HL-60 (cell line): Measurements from ENCODE around the gene NEDD4L.

Experiments used
- GABPA ChIP-seq: IDR thresholded peaks from 2 replicates; pipeline ENCODE4 v1.6.1; 2012; ENCODE audit warnings: low read depth
- POLR2AphosphoS5 ChIP-seq: IDR thresholded peaks from 2 replicates; pipeline ENCODE4 v1.6.1; 2012; ENCODE audit warnings: low read depth
- TF ChIP-seq, protein P1 (sequence below): IDR thresholded peaks from one replicate; pipeline ENCODE4 v1.5.1; 2011; ENCODE audit warnings: low read length, control low read depth, inconsistent platforms; ENCODE audit not compliant: insufficient read depth
- TF ChIP-seq, protein P2 (sequence below): IDR thresholded peaks from 2 replicates; pipeline ENCODE4 v1.6.1; 2012; ENCODE audit warnings: low read depth; ENCODE audit not compliant: insufficient replicate concordance

DNA sequence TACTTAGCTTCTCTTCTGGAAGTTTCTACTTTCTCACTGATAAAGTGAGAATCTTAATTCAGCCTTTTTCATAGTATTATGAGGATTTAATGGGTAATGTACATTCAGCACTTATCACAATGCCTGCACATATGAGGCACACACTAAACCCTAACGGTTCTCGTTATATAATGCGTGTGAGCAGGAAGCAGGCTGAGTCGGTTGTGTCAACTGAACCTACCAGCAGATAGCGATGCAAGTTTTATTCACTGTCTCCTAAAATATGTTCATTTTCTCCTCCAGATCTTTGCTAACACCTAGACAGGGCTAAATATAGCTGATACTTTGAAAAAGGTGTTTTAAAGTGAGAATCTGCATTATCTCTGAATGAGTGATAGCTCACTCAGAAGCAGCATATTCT is 383.3 kb downstream of the NEDD4L start:
- TF ChIP-seq, protein P1, sequence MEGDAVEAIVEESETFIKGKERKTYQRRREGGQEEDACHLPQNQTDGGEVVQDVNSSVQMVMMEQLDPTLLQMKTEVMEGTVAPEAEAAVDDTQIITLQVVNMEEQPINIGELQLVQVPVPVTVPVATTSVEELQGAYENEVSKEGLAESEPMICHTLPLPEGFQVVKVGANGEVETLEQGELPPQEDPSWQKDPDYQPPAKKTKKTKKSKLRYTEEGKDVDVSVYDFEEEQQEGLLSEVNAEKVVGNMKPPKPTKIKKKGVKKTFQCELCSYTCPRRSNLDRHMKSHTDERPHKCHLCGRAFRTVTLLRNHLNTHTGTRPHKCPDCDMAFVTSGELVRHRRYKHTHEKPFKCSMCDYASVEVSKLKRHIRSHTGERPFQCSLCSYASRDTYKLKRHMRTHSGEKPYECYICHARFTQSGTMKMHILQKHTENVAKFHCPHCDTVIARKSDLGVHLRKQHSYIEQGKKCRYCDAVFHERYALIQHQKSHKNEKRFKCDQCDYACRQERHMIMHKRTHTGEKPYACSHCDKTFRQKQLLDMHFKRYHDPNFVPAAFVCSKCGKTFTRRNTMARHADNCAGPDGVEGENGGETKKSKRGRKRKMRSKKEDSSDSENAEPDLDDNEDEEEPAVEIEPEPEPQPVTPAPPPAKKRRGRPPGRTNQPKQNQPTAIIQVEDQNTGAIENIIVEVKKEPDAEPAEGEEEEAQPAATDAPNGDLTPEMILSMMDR, result no peak
- TF ChIP-seq, protein P2, sequence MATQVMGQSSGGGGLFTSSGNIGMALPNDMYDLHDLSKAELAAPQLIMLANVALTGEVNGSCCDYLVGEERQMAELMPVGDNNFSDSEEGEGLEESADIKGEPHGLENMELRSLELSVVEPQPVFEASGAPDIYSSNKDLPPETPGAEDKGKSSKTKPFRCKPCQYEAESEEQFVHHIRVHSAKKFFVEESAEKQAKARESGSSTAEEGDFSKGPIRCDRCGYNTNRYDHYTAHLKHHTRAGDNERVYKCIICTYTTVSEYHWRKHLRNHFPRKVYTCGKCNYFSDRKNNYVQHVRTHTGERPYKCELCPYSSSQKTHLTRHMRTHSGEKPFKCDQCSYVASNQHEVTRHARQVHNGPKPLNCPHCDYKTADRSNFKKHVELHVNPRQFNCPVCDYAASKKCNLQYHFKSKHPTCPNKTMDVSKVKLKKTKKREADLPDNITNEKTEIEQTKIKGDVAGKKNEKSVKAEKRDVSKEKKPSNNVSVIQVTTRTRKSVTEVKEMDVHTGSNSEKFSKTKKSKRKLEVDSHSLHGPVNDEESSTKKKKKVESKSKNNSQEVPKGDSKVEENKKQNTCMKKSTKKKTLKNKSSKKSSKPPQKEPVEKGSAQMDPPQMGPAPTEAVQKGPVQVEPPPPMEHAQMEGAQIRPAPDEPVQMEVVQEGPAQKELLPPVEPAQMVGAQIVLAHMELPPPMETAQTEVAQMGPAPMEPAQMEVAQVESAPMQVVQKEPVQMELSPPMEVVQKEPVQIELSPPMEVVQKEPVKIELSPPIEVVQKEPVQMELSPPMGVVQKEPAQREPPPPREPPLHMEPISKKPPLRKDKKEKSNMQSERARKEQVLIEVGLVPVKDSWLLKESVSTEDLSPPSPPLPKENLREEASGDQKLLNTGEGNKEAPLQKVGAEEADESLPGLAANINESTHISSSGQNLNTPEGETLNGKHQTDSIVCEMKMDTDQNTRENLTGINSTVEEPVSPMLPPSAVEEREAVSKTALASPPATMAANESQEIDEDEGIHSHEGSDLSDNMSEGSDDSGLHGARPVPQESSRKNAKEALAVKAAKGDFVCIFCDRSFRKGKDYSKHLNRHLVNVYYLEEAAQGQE, result no peak
- TF ChIP-seq GABPA (no peak), POLR2AphosphoS5 (no peak)
